GM12891 (cell line): ENCODE results near the gene TATDN2.
A peak's percentile ranks its signal among the peaks of the same experiment; 100 is the strongest.
"Not testable (repeated sequence)": the region's sequence is repeated elsewhere in the genome, so short reads cannot be mapped to it uniquely, and the experiment has no call there.

Experiments
- DNase-seq: peaks from one replicate; pipeline ENCODE4 v3.0.0; 2011; ENCODE audit warnings: low spot score; ENCODE audit not compliant: insufficient read length
- FAIRE-seq: peaks from 2 replicates; lab custom pipeline; 2011; peaks lifted over from hg19 to GRCh38; lab: Jason Lieb, UNC
- PAX5 ChIP-seq: IDR thresholded peaks from 2 replicates; pipeline ENCODE4 v1.6.1; 2011; ENCODE audit warnings: low read length, moderate library complexity, mild to moderate bottlenecking; ENCODE audit not compliant: insufficient read depth, severe bottlenecking
- POLR2A ChIP-seq: IDR thresholded peaks from 2 replicates; pipeline ENCODE4 v1.6.1; 2011; ENCODE audit warnings: low read depth, low read length, control low read depth
- POLR2AphosphoS5 ChIP-seq: IDR thresholded peaks from 2 replicates; pipeline ENCODE4 v1.6.1; 2011; ENCODE audit warnings: low read depth, low read length, control low read depth
- POU2F2 ChIP-seq: IDR thresholded peaks from 2 replicates; pipeline ENCODE4 v1.6.1; 2011; ENCODE audit warnings: low read depth, mild to moderate bottlenecking, control low read depth, low read length, moderate library complexity
- SPI1 ChIP-seq: IDR thresholded peaks from 2 replicates; pipeline ENCODE4 v1.6.1; 2011; ENCODE audit warnings: low read depth, low read length, control low read depth
- TAF1 ChIP-seq: IDR thresholded peaks from 2 replicates; pipeline ENCODE4 v1.6.1; 2011; ENCODE audit warnings: low read depth, low read length, control low read depth

Gene TATDN2

GRCh38 chr3:10287936-10288574 lies 39.8 kb downstream of the TATDN2 start:
- FAIRE-seq (no peak), DNase-seq (no peak)
- no peak for TF ChIP-seq POLR2A
- TF ChIP-seq SPI1, result no peak
- no peak for TF ChIP-seq POLR2AphosphoS5

DNA sequence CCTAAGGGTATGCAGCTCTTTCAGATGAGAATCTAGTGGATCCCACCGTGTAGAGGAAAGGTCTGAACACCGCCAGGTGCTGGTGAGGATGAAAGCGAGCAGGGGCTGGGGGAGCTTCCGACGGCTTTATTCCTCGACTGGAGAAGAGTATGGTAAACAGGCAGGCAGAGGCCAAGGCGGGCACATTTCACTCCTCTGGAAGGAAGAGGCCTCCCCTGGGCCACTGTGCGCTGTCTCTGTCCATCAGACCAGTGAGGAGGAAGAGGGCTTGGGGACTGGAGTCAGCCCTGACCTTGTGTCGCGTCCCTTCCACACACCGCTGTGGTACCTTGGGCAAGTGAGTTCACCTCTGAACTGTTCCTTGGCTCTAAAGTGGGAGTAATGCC lies 40.3 kb downstream of the TATDN2 start:
- DNase-seq, result no peak
- TF ChIP-seq SPI1, result no peak
- TF ChIP-seq POLR2A, result no peak
- no peak for TF ChIP-seq TAF1
- no peak for TF ChIP-seq PAX5
- TF ChIP-seq POU2F2, result no peak
- TF ChIP-seq POLR2AphosphoS5, result no peak
- no peak for FAIRE-seq

- no peak for TF ChIP-seq POLR2AphosphoS5
- TF ChIP-seq TAF1, result no peak
- no peak for TF ChIP-seq PAX5
- TF ChIP-seq POLR2A, result no peak
- no peak for TF ChIP-seq SPI1
- TF ChIP-seq POU2F2, result no peak
- FAIRE-seq (no peak), DNase-seq (no peak)
Measured at GRCh38 chr3:10289077-10289476, 40.8 kb downstream of the TATDN2 start.

DNA sequence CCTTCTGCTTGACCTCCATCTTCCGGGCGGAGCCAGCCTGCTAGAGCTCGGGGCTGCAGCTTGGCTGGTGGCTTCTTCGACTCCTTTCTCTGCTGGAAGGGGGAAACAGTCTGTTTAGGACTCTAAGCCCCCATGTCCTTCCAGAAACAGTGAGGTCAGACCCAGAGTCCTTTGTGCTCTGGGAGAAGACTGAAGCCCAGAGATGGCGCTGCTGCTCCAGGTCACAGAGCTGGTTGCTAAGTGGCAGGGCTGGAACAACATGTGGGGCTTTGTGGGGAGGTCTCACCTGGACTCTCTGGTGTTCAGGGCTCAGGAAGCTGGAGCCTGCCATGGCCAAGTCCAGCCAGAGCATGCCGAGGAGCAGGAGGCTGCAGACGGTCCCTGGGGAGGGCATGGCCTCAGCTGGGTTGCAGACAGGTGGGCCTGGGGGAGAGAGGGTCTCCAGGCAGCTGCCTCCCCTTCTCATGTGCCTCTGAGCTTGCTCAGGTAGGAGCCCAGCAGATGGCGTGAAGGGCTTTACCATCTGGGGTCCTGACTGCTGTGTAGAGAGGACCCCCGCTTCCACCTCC lies 41.6 kb downstream of the TATDN2 start:
- FAIRE-seq, result no peak
- TF ChIP-seq SPI1 (no peak), TAF1 (no peak), PAX5 (no peak), POLR2A (no peak), POLR2AphosphoS5 (no peak), POU2F2 (no peak)
- no peak for DNase-seq

DNA sequence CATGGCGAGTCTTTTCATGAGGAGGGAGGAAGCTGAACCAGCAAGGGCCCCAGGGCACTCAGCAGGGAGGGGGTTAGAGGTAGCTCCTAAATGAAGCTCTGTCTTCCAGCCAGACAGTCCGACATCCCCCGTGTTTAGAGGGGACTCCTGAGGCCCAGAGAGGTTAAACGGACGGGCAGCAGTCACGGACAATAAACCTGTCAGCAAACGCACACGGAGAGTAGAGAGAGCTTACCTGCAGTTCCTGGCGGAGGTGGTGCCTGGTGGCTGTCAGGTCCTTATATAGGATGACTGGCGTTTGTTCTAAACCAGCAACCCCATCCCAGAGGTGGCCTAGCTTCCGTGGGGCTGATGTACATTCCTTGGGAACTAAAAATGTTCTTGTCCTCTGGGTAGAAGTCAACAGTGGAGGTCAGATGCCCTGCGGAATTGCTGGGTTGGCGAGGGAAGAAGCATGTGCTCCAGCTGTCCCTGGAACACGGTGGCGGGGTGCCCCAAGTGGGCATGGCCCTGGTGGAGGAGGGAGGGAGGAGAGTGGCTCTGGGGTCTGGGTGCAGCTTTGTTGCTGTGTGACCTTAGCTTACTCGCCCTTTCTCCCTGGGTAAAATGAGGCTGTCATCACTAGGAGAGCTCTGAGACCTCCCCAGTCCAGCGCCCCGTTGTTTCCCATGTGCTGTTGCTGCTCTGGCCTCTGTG lies 42.4 kb downstream of the TATDN2 start:
- FAIRE-seq (no peak), DNase-seq (no peak)
- TF ChIP-seq POLR2AphosphoS5 (peak; percentile 50; the same call in 1 of the 2 replicates), SPI1 (no peak)

DNA sequence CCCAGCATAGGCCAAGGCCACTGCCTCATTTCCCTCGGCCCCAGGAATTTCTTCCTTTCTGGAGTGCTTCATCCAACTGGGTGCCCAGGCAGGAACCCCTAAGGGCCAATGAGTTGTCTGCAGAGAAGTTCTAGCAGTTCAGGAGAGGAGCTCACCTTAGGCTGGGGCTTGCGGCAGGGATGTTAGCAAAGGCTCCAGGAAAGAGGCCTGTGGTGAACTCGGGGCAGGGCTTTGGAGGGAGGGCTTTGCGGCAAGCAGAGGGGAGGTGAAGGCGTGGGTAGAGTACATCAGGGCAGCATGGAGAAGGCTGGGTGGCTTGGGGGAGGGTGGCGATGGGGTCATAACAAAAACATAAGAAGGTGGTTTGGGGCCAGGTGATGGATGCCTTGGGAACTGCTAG lies 43.4 kb downstream of the TATDN2 start:
- TF ChIP-seq POLR2A, result no peak
- no peak for TF ChIP-seq PAX5
- no peak for TF ChIP-seq TAF1
- no peak for TF ChIP-seq SPI1
- no peak for TF ChIP-seq POU2F2
- TF ChIP-seq POLR2AphosphoS5, result no peak
- DNase-seq (no peak), FAIRE-seq (no peak)

- FAIRE-seq, result peak; percentile 77
- TF ChIP-seq PAX5 (no peak), SPI1 (peak; percentile 84), POLR2A (peak; percentile 81), TAF1 (0 out of 2 replicates have a peak, but pooled peaks have one; percentile 66), POLR2AphosphoS5 (peak; percentile 63), POU2F2 (0 out of 2 replicates have a peak, but pooled peaks have one; percentile 57)
- DNase-seq, result peak; percentile 47
Measured at GRCh38 chr3:10292505-10293419, 44.5 kb downstream of the TATDN2 start, which contains the start of gene GHRL. GHRL (minus strand) TSS chr3:10292947; CDS start chr3:10290180, 2,767 bp downstream.

- no peak for TF ChIP-seq POLR2AphosphoS5
- no peak; the same call in 1 of the 2 replicates for TF ChIP-seq POLR2A
- TF ChIP-seq TAF1, result no peak
- TF ChIP-seq SPI1, result no peak
- no peak for TF ChIP-seq PAX5
- no peak for FAIRE-seq
- no peak for DNase-seq
Measured at GRCh38 chr3:10294030-10294586, 45.8 kb downstream of the TATDN2 start.

DNA sequence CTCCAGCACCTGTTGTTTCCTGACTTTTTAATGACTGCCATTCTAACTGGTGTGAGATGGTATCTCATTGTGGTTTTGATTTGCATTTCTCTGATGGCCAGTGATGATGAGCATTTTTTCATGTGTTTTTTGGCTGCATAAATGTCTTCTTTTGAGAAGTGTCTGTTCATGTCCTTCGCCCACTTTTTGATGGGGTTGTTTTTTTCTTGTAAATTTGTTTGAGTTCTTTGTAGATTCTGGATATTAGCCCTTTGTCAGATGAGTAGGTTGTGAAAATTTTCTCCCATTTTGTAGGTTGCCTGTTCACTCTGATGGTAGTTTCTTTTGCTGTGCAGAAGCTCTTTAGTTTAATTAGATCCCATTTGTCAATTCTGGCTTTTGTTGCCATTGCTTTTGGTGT lies 49.8 kb downstream of the TATDN2 start:
- not testable (repeated sequence) for FAIRE-seq, DNase-seq
